HG03159 (cell line): Measurements from ENCODE around the gene POLQ.
"Not testable (repeated sequence)": the region's sequence is repeated elsewhere in the genome, so short reads cannot be mapped to it uniquely, and the experiment has no call there.

Source experiments
- ATAC-seq: cut with Tn5 transposase; IDR thresholded peaks from one replicate; pipeline ENCODE4 v1.9.1; 2021; ENCODE audit warnings: mild to moderate bottlenecking, moderate library complexity; ENCODE audit not compliant: unreplicated experiment

Gene POLQ

GRCh38 chr3:121515313-121515712 is 30.5 kb downstream of the POLQ start:
- ATAC-seq, result no peak

GRCh38 chr3:121514496-121514895 is 31.3 kb downstream of the POLQ start:
- ATAC-seq, result no peak

- ATAC-seq, result no peak
Measured at GRCh38 chr3:121508389-121508788, 37.4 kb downstream of the POLQ start.

- no peak for ATAC-seq
Measured at GRCh38 chr3:121505256-121505655, 40.5 kb downstream of the POLQ start.

- ATAC-seq, result no peak
Measured at GRCh38 chr3:121504618-121505017, 41.2 kb downstream of the POLQ start.

- ATAC-seq, result no peak
Measured at GRCh38 chr3:121496786-121497185, 49.0 kb downstream of the POLQ start.

GRCh38 chr3:121493431-121493830 is 52.4 kb downstream of the POLQ start:
- no peak for ATAC-seq

GRCh38 chr3:121491683-121492320 is 54.0 kb downstream of the POLQ start:
- no peak for ATAC-seq

GRCh38 chr3:121490161-121490560 is 55.6 kb downstream of the POLQ start:
- no peak for ATAC-seq

- ATAC-seq, result no peak
Measured at GRCh38 chr3:121488628-121489027, 57.2 kb downstream of the POLQ start.

- ATAC-seq, result no peak
Measured at GRCh38 chr3:121483290-121483689, 62.5 kb downstream of the POLQ start.

- ATAC-seq, result no peak
Measured at GRCh38 chr3:121482660-121483059, 63.1 kb downstream of the POLQ start.

GRCh38 chr3:121481106-121481880 is 64.5 kb downstream of the POLQ start:
- ATAC-seq, result no peak

- ATAC-seq, result no peak
Measured at GRCh38 chr3:121477589-121477988, 68.2 kb downstream of the POLQ start.

- no peak for ATAC-seq
Measured at GRCh38 chr3:121473001-121473400, 72.8 kb downstream of the POLQ start.

- no peak for ATAC-seq
Measured at GRCh38 chr3:121467085-121467484, 78.7 kb downstream of the POLQ start.

- ATAC-seq, result no peak
Measured at GRCh38 chr3:121463745-121464144, 82.0 kb downstream of the POLQ start.

GRCh38 chr3:121462565-121462964 is 83.2 kb downstream of the POLQ start:
- ATAC-seq, result no peak

- not testable (repeated sequence) for ATAC-seq
Measured at GRCh38 chr3:121451752-121452151, 94.0 kb downstream of the POLQ start.

- ATAC-seq, result no peak
Measured at GRCh38 chr3:121443456-121443855, 102.3 kb downstream of the POLQ start.

- ATAC-seq, result no peak
Measured at GRCh38 chr3:121436641-121437040, 109.1 kb downstream of the POLQ start.

- no peak for ATAC-seq
Measured at GRCh38 chr3:121436074-121436473, 109.7 kb downstream of the POLQ start.
